ENCODE data around the gene NEBL. TPM values are rescaled to one million over a fixed set of nuclear protein-coding genes. Genes with fewer than 3 reads are reported as not detected.

NEBL gene
- total RNA-seq, 1 donor from 2014 or later = 77.6 TPM

GRCh38 chr10:20931156-20931795 lies 34.2 kb upstream of the NEBL start:
- Mint-ChIP-seq H3K4me3 (no peak overlapping the region), H3K9me3 (peaks cover 6% of the 10 kb centered on the region), H3K36me3 (peaks cover 15% of the 10 kb centered on the region), H3K27ac (no peak overlapping the region), H3K4me1 (no peaks in the 10 kb centered on the region), H3K27me3 (ENCODE audit: insufficient read depth, low read depth) (no peaks in the 10 kb centered on the region)
- no peak overlapping the region for H3K27ac ChIP-seq
- H3K79me2 ChIP-seq (ENCODE audit: low read depth) = no peaks in the 10 kb centered on the region
- H3K27me3 ChIP-seq = no peaks in the 10 kb centered on the region
- no peak for TF ChIP-seq EZH2phosphoT487 (IDR thresholded peaks at IDR 0.05)
- TF ChIP-seq CTCF (IDR thresholded peaks at IDR 0.05) = no peak
- TF ChIP-seq EZH2 (IDR thresholded peaks at IDR 0.05) = no peak
- no peak overlapping the region for H3K4me2 ChIP-seq
- H3K36me3 ChIP-seq = no peaks in the 10 kb centered on the region
- no peaks in the 10 kb centered on the region for H3K9me3 ChIP-seq (ENCODE audit: low read depth)
- H3K9ac ChIP-seq = no peak overlapping the region
- no peaks in the 10 kb centered on the region for H3K4me1 ChIP-seq
- no peak overlapping the region for H3K4me3 ChIP-seq
- H4K20me1 ChIP-seq (ENCODE audit: low read depth) = no peaks in the 10 kb centered on the region
- no peak for DNase-seq (ENCODE audit: low spot score)
- no peaks in the 10 kb centered on the region for H3F3A ChIP-seq (ENCODE audit: low read depth)
- no peak overlapping the region for H2AFZ ChIP-seq (replicated peaks)

- Histone ChIP-seq H3K36me3 (no peaks in the 10 kb centered on the region), H3K9ac (no peak overlapping the region), H3K27ac (no peak overlapping the region), H3K79me2 (ENCODE audit: low read depth) (no peaks in the 10 kb centered on the region), H3F3A (ENCODE audit: low read depth) (no peaks in the 10 kb centered on the region), H4K20me1 (ENCODE audit: low read depth) (no peaks in the 10 kb centered on the region), H3K4me1 (no peaks in the 10 kb centered on the region), H3K27me3 (no peaks in the 10 kb centered on the region), H2AFZ (replicated peaks) (no peak overlapping the region), H3K4me3 (no peak overlapping the region), H3K4me2 (no peak overlapping the region), H3K9me3 (ENCODE audit: low read depth) (no peaks in the 10 kb centered on the region)
- no peak for DNase-seq (ENCODE audit: low spot score)
- peaks cover 1% of the 10 kb centered on the region for H3K36me3 Mint-ChIP-seq
- H3K27ac Mint-ChIP-seq = no peak overlapping the region
- H3K4me1 Mint-ChIP-seq = no peaks in the 10 kb centered on the region
- H3K27me3 Mint-ChIP-seq (ENCODE audit: insufficient read depth, low read depth) = no peaks in the 10 kb centered on the region
- TF ChIP-seq CTCF (IDR thresholded peaks at IDR 0.05) = no peak
- TF ChIP-seq EZH2 (IDR thresholded peaks at IDR 0.05) = no peak
- TF ChIP-seq EZH2phosphoT487 (IDR thresholded peaks at IDR 0.05) = no peak
- no peak overlapping the region for H3K4me3 Mint-ChIP-seq
- H3K9me3 Mint-ChIP-seq = no peaks in the 10 kb centered on the region
Measured at GRCh38 chr10:20927456-20927855, 30.3 kb upstream of the NEBL start.

GRCh38 chr10:20922451-20922850 lies 25.3 kb upstream of the NEBL start:
- no peaks in the 10 kb centered on the region for H3F3A ChIP-seq (ENCODE audit: low read depth)
- no peaks in the 10 kb centered on the region for H3K36me3 ChIP-seq
- H3K9ac ChIP-seq = no peak overlapping the region
- Mint-ChIP-seq H3K4me3 (no peak overlapping the region), H3K36me3 (no peaks in the 10 kb centered on the region), H3K9me3 (no peaks in the 10 kb centered on the region), H3K27ac (no peak overlapping the region), H3K4me1 (peaks cover 4% of the 10 kb centered on the region), H3K27me3 (ENCODE audit: insufficient read depth, low read depth) (no peaks in the 10 kb centered on the region)
- no peak for TF ChIP-seq EZH2phosphoT487 (IDR thresholded peaks at IDR 0.05)
- no peak for TF ChIP-seq EZH2 (IDR thresholded peaks at IDR 0.05)
- TF ChIP-seq CTCF (IDR thresholded peaks at IDR 0.05) = no peak
- no peaks in the 10 kb centered on the region for H4K20me1 ChIP-seq (ENCODE audit: low read depth)
- H3K79me2 ChIP-seq (ENCODE audit: low read depth) = no peaks in the 10 kb centered on the region
- no peaks in the 10 kb centered on the region for H3K4me1 ChIP-seq
- H3K27ac ChIP-seq = no peak overlapping the region
- no peak overlapping the region for H2AFZ ChIP-seq (replicated peaks)
- H3K4me3 ChIP-seq = no peak overlapping the region
- H3K27me3 ChIP-seq = no peaks in the 10 kb centered on the region
- no peaks in the 10 kb centered on the region for H3K9me3 ChIP-seq (ENCODE audit: low read depth)
- no peak for DNase-seq (ENCODE audit: low spot score)
- no peak overlapping the region for H3K4me2 ChIP-seq
